Activated CD8-positive, alpha-beta T cell treated with anti-CD3 and anti-CD28 coated beads for 36 hours (primary cell): ENCODE data around the gene SIK3. TPM values are rescaled to one million over a fixed set of nuclear protein-coding genes. Genes with fewer than 3 reads are reported as not detected.

Experiments used
- ATAC-seq: fragments of 200-7000 bp; cut with Tn5 transposase; one replicate; pipeline ENCODE4 v1.10.0; 2021; ENCODE audit warnings: mild to moderate bottlenecking, moderate library complexity
- CTCF ChIA-PET: fragments of 350-600 bp; sonication (Branson Sonifier 250); formaldehyde crosslinking; loops from one replicate; lab custom pipeline; 2021; ENCODE audit warnings: antibody characterized with exemption; lab: Charles Lee
- POLR2A ChIA-PET: fragments of 350-600 bp; sonication (Branson Sonifier 250); formaldehyde crosslinking; loops from one replicate; lab custom pipeline; 2021; ENCODE audit warnings: antibody characterized with exemption; lab: Charles Lee
- DNase-seq: peaks from one replicate; pipeline ENCODE4 v3.0.0-alpha.2; 2020
- H3K27ac Mint-ChIP-seq: one replicate; pipeline ENCODE4 v1.8.0; 2021; ENCODE audit warnings: mild to moderate bottlenecking, mixed read lengths
- H3K27me3 Mint-ChIP-seq: one replicate; pipeline ENCODE4 v1.8.0; 2021; ENCODE audit warnings: mixed read lengths
- H3K36me3 Mint-ChIP-seq: one replicate; pipeline ENCODE4 v1.8.0; 2021; ENCODE audit warnings: low read depth, mixed read lengths
- H3K4me1 Mint-ChIP-seq: one replicate; pipeline ENCODE4 v1.8.0; 2021; ENCODE audit warnings: low read depth, mixed read lengths
- H3K4me3 Mint-ChIP-seq: one replicate; pipeline ENCODE4 v1.8.0; 2021; ENCODE audit warnings: mild to moderate bottlenecking, moderate library complexity, mixed read lengths
- H3K9me3 Mint-ChIP-seq: one replicate; pipeline ENCODE4 v1.8.0; 2021; ENCODE audit warnings: mixed read lengths
- intact Hi-C: fragments of 100-400 bp; cut with micrococcal nuclease; formaldehyde crosslinking; loops from one replicate; pipeline ENCODE4 v1.10.0; 2022
- total RNA-seq, 2 experiments: library from RNA; stranded (reverse); gene quantifications; one replicate each; pipeline ENCODE4 v1.2.3, GENCODE V29; 2021
- TF ChIP-seq, protein P1 (sequence below): fragments of 200-600 bp; IDR thresholded peaks from one replicate; pipeline ENCODE4 v1.8.0; 2022; ENCODE audit warnings: antibody characterized with exemption, mild to moderate bottlenecking

SIK3 gene
- total RNA-seq, 2 experiments from 2014 or later: 18.7 to 24.1 TPM

DNA sequence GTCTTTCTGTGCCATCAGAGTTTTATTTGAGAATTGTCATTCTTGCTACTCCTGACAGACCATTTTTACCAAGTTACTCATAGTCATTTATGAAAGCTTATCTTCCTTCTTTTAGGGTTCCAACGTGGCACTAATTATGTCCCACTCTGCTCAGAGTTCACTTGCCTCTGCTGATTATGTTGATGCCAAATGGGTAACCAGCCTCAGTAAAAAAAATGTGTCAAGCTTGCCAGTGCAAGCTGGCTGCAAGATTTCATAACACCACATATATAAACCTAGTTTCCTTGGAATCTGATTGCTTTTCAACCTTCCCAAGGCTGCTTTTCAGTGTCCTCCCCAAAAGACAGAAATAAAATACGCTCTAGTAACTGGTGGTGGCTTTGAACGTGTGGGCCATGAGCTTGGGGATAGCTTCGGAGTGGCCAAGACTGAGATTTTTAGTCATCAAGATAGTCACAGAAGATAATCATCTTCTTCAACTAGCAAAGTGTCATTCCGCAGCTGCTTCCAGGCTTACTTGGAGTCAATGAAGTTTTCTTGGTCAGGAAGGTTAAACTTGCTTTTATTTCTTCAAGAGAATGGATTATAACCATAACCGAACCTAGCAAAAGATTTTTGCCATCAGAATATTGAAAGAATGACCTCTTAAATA, 231.3 kb downstream of the SIK3 start:
- Mint-ChIP-seq H3K9me3 (no peaks in the 10 kb centered on the region), H3K4me3 (no peak overlapping the region), H3K27me3 (no peaks in the 10 kb centered on the region), H3K36me3 (peaks cover 29% of the 10 kb centered on the region), H3K27ac (no peak overlapping the region), H3K4me1 (peaks cover 9% of the 10 kb centered on the region)
- ATAC-seq (no peak), DNase-seq (no peak)
- ChIA-PET POLR2A (interaction anchor here (1.2 kb wide), 1 partner anchor 8 kb away, joined by 4 read pairs; no protein-coding TSS in a partner anchor), CTCF (interaction anchor here (1.4 to 2.8 kb wide), 5 partner anchors 13 to 239 kb away, joined by 4 to 8 read pairs (median 6); no protein-coding TSS in a partner anchor)
- intact Hi-C loops: no loop called here
- TF ChIP-seq, protein P1, sequence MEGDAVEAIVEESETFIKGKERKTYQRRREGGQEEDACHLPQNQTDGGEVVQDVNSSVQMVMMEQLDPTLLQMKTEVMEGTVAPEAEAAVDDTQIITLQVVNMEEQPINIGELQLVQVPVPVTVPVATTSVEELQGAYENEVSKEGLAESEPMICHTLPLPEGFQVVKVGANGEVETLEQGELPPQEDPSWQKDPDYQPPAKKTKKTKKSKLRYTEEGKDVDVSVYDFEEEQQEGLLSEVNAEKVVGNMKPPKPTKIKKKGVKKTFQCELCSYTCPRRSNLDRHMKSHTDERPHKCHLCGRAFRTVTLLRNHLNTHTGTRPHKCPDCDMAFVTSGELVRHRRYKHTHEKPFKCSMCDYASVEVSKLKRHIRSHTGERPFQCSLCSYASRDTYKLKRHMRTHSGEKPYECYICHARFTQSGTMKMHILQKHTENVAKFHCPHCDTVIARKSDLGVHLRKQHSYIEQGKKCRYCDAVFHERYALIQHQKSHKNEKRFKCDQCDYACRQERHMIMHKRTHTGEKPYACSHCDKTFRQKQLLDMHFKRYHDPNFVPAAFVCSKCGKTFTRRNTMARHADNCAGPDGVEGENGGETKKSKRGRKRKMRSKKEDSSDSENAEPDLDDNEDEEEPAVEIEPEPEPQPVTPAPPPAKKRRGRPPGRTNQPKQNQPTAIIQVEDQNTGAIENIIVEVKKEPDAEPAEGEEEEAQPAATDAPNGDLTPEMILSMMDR: no peak

DNA sequence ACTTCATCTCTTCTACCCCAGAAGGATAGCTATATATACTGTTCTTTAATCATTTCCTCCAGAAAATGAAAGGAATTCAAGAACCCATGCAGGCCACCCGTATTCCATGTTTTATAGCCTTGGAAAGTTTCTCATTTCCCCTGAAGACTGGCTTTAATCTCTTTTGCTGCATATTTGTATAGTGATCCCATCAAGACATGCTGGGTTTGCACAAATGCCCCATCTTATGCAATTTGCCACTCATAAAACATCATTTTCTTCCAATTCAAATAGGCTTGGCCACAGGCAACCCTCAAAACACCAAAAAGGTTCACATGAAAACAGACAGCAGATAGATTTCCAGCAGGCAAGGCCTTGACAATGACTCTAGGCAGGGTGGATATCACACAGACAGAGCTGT, 232.5 kb downstream of the SIK3 start:
- no peaks in the 10 kb centered on the region for H3K27me3 Mint-ChIP-seq
- TF ChIP-seq, protein P1: no peak
- H3K36me3 Mint-ChIP-seq: peaks cover 36% of the 10 kb centered on the region
- DNase-seq: no peak
- H3K9me3 Mint-ChIP-seq: no peaks in the 10 kb centered on the region
- CTCF ChIA-PET: interaction anchor here (1.7 to 2.8 kb wide), 2 partner anchors 12 to 30 kb away, joined by 4 to 8 read pairs; no protein-coding TSS in a partner anchor
- no peak overlapping the region for H3K27ac Mint-ChIP-seq
- peaks cover 11% of the 10 kb centered on the region for H3K4me1 Mint-ChIP-seq
- no peak overlapping the region for H3K4me3 Mint-ChIP-seq
- intact Hi-C loops: no loop called here
- ATAC-seq: no peak
- POLR2A ChIA-PET: interaction anchor here (1.0 kb wide), 1 partner anchor 14 kb away, joined by 3 read pairs; no protein-coding TSS in a partner anchor

DNA sequence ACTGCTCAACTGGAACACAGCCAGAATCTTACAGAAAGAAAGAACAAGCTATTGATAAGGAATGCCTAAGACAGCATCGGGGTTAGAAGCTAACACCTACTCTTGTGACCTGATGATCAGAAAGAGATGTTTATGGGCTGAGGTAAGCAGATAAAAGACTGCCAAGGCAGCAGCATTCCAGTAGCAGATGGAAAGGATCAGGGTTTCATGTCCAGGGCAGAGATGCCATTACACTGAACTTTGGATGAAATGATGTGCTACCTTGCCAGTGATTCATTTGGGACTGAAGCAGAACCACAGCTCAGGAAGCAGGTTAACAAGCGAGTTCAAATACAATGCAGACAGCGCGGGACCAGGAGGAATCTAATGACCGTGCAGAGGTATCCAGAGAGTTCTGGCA, 233.7 kb downstream of the SIK3 start:
- no peak for DNase-seq
- intact Hi-C loops: no loop called here
- H3K27ac Mint-ChIP-seq: no peak overlapping the region
- peaks cover 2% of the 10 kb centered on the region for H3K4me1 Mint-ChIP-seq
- no peaks in the 10 kb centered on the region for H3K9me3 Mint-ChIP-seq
- TF ChIP-seq, protein P1: no peak
- no peaks in the 10 kb centered on the region for H3K27me3 Mint-ChIP-seq
- CTCF ChIA-PET: interaction anchor here (1.3 to 2.8 kb wide), 2 partner anchors 28 to 242 kb away, joined by 3 to 8 read pairs; no protein-coding TSS in a partner anchor
- POLR2A ChIA-PET: interaction anchor here (1.0 to 3.0 kb wide), 2 partner anchors 11 to 13 kb away, joined by 3 to 15 read pairs; no protein-coding TSS in a partner anchor
- ATAC-seq: no peak
- no peak overlapping the region for H3K4me3 Mint-ChIP-seq
- H3K36me3 Mint-ChIP-seq: peaks cover 31% of the 10 kb centered on the region

DNA sequence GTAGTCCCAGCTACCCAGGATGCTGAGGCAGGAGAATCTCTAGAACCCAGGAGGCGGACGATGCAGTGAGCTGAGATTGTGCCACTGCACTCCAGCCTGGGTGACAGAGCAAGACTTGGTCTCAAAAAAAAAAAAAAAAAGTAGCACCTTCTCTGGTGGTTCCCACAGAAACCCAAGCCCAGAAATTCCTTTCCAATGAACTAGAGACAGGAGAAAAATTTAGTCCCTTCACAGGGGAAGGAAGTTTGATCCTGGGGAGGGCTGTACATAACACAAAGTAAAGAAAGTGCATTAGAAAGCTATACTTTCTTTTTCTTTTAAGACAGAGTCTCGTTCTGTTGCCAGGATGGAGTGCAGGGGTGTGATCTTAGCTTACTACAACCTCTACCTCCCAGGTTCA, 235.3 kb downstream of the SIK3 start:
- ChIA-PET CTCF (interaction anchor here (1.1 to 1.3 kb wide), 2 partner anchors 27 to 243 kb away, joined by 3 to 5 read pairs; no protein-coding TSS in a partner anchor), POLR2A (interaction anchor here (3.0 kb wide), 1 partner anchor 9 kb away, joined by 15 read pairs; no protein-coding TSS in a partner anchor)
- H3K9me3 Mint-ChIP-seq: no peaks in the 10 kb centered on the region

More for the DNA sequence above, 235.3 kb downstream of the SIK3 start:
- Mint-ChIP-seq H3K36me3 (peaks cover 42% of the 10 kb centered on the region), H3K27me3 (no peaks in the 10 kb centered on the region), H3K27ac (no peak overlapping the region), H3K4me1 (peaks cover 2% of the 10 kb centered on the region), H3K4me3 (no peak overlapping the region)
- TF ChIP-seq, protein P1: no peak
- intact Hi-C loops: no loop called here
- DNase-seq (no peak), ATAC-seq (no peak)
